Activated gamma-delta T cell (primary cell): ENCODE data around the gene AFF4.

Experiments
- DNase-seq: peaks from one replicate; lab custom pipeline; 2025; lab: John Stamatoyannopoulos, UW

Gene AFF4

GRCh38 chr5:132825834-132826391 is 137.5 kb downstream of the AFF4 start:
- DNase-seq, result no peak
